ENCODE data around the gene SLC8B1.
A peak's percentile ranks its signal among the peaks of the same experiment; 100 is the strongest.

SLC8B1 gene

DNA sequence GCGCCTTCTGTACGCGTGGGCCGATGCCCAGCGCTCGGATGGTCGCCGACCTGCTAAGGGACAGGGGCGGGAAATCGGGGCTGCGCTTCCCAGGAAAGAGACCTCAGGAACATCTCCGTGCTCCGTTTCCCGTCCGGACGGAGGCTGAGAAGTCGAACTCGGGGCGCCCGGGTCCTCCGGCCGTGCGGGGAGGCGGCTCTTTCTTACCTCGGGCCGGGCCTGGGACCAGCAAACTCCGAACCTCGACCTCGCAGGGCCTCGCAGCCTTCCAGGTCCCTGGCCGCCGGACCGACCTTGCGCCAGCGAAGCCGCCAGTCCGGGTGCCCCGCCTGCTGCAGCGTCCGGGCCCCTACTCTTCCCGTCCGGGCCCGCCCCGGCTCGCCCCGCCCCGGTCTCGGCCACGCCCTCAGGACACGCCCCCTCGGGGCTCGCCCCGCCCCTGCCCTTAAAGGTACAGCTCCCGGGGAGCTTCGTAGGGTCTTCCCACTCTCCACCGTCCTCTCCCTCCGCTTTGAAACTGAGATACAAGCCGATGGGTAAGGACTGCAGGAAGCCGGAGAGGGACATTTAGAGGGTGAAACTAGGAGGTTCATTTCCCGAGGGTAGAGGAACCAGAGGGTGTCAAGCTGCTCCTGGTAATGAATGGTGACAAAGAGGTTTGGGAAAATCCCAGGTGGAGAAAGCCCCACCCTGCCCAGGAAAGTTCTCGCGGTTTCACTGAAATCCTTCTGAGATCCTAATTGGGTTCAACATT lies at the start of gene SLC8B1:
Gene SLC8B1 (minus strand): TSS at position 324 of the 754 bp plus-strand sequence. CDS start 2,231 bp downstream, outside the sequence.
- peak; percentile 54 to 71 for DNase-seq

DNA sequence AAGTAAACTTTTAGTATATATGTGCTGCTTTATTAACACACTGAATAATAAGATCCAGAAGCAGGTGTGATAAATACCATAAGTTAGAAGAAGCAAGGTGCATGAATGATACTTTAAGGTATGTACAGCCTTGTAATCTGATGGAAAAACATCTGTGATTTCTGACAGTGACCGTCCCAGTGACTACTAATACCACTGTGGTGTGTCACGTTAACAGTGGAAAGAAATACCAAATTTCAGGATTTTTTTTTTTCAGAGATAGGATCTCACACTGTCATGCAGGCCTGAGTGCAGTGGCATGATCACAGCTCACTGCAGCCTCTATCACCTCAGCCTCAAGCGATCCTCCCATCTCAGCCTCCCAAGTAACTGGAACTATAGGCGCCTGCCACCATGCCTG lies 47.3 kb upstream of the SLC8B1 start:
- DNase-seq, result no peak

DNA sequence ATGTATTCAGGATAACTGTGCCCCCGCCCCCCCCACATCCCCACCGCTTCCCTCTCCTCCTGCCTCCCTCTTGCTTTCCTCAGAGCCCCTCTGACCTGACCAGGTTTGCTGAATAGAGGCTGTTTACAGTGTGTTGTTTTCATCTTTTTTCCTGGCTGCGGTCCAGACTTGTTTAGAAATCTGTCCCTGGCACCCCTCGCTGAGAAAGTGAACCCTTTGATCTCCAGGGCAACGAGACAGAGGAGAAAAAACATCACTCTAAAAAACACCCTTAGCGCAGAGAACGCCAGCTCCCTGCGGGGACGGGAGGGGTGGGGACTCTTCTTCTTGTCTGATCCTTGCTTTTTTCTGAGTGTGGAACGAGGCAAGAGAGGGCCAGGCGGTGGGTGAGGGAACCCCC lies 46.3 kb upstream of the SLC8B1 start:
- no peak for DNase-seq

DNA sequence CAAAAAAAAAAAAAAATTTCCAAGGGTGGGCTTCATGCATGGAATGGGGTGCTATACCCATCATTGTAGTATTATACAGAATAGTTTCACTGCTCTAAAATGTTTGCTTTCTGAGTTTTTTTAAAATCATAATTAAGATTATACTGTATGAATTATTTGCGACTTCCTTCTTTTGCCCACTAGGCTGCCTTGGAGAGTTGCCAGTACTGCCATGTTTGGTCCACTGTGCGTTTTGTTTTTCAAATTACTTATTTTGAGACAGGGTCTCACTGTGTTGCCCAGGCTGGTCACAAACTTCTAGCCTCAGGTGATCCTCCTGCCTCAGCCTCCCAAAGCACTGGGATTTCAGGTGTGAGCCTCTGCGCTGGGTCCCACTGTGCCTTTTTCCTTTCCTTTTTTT lies 43.4 kb upstream of the SLC8B1 start:
- DNase-seq, result no peak

DNA sequence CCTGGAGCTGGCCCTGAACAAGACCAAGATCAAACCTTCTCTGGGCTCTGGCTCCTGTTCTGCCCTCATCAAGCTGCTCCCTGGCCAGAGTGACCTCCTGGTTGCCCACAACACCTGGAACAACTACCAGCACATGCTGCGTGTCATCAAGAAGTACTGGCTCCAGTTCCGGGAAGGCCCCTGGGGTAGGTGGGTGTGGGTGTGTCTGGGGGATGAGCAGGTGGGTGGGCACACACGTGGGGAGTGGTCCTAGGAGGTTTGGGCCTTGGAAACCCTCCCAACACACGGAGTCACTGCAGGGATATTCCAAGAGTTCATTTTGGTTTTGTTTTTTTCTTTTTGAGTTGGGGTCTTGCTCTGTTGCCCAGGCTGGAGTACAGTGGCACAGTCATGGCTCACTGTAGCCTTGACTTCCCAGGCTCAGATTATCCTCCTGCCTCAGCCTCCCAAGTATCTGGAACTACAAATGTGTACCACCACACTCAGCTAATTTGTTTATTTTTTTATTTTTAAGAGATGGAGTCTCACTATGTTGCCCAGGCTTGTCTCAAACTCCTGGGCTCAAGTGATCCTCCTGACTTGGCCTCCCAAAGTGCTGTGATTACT lies 40.0 kb upstream of the SLC8B1 start:
- no peak for DNase-seq

DNA sequence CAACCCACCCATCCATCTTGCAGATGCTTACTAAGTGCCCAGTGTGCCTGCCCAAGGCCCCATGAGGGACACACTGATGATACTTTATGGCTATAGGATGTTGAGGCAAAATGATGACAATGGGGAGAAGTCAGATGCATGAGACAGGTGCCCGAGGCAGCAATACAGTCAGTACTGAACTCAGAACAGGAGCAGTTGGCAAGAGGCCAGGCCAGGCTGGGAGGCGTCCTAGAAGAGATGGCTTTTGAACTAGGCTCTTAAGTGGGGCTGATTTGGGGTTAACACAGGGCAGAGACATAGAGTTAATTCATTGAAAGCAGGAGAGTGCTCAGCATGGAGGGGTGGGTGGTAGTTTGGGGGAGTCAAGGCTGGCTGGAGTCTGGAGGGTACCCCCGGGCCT lies 39.1 kb upstream of the SLC8B1 start:
- DNase-seq, result no peak

DNA sequence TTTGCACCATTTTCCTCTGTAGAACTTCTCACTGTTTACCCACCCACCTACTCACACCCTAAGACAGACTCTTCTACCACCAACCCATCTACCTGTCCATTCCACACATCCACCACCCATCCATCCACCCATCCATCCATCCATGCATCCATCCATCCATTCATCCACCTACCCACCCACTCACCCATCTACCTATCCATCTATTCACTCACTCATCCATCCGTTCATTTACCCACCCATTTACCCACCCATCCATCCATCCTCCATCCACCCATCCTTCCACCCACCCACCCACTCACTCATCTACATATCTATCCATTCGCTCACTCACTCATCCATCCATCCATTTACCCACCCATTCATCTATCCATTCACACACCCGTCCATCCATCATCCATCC lies 38.5 kb upstream of the SLC8B1 start:
- no peak for DNase-seq

DNA sequence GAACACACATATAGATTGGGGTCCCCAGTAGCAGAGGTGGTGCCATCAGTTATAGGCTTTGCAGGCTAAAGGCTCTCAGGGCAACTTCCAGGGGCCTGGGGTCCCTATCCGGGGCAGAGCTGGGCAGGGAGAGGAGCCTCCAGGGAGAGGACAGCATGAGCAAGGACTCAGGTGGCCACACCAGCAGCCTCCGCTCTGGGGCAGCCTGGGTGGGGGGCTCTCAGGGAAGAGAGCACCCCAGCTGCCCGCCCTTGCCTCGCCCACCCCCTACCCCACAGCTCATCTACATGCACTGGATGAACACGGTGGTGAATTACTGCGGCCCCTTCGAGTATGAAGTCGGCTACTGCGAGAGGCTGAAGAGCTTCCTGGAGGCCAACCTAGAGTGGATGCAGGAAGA lies 37.5 kb upstream of the SLC8B1 start:
- DNase-seq, result no peak

DNA sequence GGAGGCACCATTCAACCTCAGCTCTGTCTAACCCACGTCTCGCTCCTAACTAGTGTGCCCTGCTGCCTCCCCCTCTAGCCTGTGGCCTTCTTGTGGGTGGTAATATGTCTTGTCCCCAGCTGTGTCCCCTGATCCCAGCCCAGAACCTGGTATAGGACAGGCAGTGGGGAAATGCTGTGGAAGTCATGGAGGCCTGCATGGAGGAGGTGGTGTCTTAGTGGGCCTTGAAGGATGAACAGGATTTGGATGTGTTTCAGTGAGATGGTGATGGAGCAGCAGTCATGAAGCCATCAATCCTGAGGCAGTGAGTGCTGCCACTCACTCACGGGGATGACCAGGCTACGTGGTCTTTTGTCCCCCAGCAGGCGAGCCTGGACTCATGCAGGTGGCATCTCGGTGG lies 36.9 kb upstream of the SLC8B1 start:
- no peak for DNase-seq

DNA sequence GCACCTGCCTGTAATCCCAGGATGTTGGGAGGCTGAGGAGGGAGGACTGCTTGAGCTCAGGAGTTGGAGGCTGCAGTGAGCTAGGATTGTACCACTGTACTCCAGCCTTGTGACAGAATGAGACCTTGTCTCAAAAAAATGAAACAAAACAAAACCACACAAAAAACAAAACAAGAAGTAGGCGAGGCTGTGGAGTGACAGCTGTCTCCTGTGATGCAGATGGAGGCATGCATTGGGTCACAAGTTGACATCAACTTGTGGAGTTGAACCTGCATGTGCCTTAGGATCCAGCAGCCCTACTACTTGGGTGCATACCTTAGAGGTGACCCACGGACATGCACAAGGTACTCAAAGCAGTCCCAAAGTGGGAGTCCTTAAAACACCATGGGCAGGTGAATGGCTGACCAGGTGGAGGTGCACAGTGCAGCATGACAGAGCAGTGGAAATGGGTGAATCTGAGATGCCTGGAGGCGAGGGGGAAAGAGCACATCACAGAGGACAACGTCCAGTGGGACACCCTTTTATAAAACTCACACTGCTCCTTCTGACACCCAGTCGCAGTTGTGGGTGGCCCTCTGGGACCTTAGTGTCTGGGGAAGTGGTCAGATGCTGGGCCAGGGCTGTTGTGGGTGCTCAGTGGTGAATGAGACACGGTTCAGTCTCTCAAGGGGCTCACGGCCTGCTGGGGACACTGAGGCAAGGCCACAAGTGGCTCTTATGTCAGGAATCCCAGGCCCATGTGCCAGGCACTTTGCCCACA lies 36.2 kb upstream of the SLC8B1 start:
- DNase-seq, result no peak

DNA sequence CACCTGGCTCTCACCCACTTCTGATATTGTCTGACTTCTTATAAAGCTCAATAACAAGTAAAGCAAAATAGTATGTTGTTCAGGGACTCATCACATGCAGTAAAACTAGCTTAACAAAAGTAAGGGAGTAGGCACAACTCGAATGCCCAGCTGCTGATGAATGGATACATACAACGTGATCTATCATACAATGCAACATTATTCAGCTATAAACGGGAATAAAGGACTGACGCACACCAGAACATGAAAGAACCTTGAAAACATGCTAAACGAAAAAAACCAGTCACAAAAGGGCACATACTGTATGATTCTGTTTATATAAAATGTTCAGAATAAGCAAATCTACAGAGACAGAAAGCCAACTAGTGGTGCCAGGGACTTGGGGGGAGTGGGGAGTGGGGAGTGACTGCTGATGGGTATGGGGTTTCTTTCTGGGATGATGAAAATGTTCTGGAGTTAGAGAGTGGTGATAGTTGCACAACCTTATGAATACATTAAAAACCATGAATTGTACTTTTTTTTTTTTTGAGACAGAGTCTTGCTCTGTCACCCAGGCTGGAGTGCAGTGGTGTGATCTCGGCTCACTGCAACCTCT lies 34.6 kb upstream of the SLC8B1 start:
- DNase-seq, result no peak

DNA sequence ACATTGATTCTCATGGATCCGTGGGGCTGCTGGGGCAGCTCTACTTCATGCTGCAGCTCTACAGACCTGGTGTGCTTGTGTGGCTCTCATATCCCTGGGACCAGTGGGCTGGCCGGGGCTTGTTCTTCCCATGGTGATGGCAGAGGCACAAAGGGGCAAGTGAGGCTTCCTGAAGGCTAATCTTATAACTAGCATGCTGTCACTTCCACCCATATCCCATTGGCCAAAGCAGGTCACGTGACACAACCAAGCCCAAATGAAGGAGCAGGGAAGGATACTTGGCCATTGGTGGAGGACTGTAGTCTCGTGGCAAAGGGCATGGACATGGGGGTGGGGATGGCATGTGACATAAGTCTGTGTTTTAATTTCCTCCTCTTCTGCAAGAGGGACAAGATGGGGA lies 33.4 kb upstream of the SLC8B1 start:
- no peak for DNase-seq

DNA sequence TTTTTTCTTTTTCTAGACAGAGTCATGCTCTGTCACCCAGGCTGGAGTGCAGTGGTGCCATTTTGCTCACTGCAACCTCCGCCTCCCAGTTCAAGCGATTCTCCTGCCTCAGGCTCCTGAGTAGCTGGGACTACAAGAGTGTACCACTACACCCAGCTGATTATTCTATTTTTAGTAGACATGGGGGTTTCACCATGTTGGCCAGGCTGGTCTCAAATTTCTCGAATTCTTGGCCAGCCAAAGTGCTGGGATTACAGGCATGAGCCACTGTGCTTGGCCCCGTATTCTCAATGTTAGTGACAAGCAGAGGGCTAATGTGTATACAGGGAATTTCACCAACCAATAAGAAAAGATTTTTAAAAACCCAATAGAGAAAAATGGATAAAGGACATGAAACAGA lies 31.9 kb upstream of the SLC8B1 start:
- no peak for DNase-seq

DNA sequence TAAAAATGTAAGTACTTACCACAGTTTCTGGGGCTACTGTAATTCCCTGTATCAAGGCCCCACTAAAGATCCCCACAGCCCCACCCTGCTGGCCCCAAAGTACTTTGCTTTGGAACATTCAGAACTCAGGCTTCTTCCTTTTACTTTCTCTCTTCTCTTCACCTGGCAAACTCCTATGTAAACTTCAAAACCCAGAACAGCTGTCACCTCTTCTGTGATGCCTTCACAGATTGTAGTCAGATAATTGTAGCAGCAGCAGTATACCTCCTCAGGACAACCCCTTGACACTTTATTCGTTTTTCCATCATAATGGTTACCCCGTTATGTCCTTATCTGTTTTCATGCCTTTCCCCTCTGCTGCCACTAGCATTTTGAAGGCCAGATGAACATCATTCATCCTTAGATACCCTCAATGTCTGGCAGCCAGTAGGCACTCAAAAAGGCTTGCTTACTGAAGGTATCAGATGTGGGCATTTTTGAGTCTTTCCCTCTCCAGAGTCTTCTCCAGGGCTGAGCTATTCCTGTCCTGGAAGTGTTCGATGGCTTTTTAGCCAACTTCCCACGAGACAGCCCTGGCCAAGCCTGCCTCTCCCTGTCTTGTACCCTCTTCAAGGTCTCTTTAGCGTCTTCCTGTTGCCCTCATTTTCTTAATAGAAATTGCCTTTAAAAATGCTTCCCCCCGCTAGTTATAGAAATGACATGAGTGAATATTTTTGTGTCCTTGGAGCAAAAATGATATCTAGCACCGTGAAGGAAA lies 30.9 kb upstream of the SLC8B1 start:
- no peak for DNase-seq

DNA sequence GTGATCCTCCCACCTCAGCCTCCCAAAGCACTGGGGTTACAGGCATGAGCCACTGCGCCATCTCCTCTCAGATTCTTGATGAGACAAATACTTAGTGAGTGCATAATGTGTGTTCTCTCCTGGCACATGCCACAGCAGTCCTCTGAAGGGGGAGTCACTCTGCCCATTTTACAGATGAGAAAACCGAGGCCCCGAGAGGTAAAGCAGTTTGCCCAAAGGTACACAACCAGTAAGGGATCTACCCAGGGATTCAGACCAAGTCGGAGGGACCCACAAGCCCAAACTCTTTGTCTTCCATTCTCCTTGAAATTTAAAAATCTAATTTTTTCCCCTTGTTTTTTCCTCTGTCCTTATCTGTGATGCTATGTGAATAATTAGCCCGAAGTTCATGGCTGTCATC lies 29.8 kb upstream of the SLC8B1 start:
- no peak for DNase-seq

DNA sequence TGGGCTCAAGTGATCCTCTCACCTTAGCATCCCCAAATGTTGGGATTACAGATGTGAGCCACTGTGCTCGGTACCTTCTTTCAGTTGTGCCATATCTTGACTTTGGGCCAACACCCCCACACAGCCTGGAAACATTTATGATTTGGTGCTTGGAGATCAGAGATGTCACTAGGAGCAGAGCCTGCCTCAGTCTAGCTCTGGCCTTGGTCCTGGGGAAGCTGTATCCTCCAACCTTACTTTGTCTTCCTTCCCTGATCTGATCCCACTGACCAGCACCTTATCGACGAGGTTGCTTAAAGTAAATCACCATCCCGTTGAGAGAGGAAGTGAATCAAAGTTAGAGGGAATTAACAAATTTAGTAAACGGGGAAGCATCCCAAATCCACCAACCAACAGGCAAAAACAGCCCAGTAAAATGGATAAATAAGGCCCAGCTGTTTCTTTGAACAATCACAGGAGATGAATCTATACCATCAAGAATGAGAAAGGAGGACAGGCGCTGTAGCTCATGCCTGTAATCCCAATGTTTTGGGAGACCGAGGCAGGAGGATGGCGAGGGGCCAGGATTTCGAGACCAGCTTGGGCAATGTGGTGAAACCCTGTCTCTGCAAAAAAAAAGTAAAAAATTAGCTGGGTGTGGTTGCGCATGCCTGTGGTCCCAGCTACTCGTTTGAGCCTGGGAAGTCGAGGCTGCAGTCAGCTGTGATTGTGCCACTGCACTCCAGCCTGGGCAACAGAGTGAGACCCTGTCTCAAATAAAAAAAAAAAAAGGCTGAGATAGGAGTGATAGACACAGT lies 26.9 kb upstream of the SLC8B1 start:
- DNase-seq, result no peak

DNA sequence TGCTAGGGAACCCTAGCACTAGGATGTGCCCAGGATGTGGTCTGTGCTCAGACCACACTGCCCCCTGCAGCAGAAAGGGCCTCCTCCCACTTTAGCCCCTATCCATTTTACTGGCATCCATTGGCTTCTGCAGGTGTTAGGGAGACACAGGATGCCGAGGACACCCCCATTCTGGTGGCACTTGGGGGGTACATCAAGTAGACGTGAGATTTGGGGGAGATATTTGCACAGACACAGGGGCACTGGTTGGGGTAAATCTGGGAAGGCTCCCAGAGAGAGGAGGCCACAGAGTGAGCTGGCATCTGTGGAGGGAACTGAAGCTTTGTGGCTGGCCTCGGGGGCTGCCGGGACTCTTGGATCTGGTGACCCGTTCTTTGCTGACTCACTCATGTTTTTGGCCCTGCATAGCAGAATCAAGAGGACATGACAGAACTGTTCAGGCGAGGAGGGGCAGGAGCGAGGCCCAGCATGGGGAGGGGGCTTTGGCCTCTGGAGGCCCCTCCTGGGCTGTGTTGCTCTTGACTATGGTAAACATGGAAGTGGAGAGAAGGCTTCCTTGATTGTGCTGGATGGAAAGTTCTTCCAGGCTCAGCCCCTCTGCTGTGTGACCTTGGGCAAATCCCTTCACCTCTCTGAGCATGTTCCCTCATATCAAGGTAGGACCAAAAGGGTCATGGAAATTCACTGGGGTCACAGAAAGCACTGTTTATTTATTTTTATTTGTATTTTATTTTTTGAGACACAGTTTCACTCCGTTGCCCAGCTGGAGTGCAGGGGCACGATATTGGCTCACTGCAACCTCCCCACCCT lies 25.2 kb upstream of the SLC8B1 start:
- no peak for DNase-seq

DNA sequence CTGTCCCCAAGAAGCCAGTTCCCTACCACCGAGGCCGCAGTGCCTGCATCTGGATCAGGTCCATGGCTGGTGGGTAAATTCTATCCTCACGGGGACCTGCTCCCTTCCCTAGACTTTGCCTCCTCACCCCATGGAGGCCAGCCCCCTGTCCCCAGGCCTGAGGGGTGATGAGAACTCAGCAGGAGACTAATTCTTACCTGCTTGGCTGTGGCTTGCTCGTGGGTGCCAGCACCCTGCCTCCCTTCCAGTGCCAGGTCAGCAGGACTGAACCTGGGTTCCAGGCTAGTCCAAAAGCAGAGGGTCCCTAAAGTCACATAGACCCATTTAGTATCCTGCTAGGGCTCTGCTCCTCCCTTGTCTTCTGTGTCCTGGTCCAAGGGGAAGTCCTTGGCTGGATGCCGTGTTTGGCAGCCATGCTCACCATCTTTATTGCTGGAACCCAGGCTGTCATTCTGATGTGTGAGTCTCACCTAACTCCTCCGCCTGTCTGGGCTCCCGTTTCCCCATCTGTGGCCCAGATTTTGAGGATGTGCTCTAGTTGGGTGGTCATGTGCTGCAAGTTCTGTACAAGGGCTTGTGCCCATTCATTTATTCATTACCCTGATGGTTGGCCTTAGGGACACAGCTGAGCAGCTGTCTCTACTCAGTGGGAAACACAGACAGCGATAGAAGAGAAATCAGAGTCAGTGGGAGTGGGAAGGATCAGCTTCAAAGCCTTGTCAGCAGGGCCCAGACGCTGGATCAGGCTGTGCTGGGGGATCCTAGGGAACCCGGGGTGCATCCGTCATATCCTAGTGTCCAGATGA lies 24.4 kb upstream of the SLC8B1 start:
- no peak for DNase-seq

DNA sequence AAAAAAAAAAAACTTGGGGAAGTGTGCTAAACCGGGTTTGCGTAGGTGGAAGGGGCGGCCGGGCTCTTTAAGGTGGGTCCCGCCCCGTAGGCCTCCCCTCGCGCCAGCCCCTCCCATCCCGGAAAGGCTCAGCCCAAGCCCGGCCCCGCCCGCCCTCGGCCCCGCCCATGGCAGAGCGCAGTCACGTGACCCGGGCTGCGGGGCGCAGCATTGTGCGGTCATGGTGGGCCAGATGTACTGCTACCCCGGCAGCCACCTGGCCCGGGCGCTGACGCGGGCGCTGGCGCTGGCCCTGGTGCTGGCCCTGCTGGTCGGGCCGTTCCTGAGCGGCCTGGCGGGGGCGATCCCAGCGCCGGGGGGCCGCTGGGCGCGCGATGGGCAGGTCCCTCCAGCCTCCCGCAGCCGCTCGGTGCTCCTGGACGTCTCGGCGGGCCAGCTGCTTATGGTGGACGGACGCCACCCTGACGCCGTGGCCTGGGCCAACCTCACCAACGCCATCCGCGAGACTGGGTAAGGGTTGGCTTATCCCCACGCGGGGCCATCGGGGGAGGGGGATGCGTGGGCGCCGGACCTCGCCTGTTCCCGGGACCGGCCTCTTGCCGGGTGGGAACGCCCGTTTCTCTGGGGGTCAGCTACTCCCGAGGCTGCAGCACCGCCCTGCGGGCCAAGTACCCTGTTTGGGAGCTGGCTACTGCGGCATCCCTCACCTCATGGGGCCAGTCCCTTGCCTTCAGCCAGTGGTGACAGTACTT lies 23.6 kb upstream of the SLC8B1 start, which contains the start of gene PLBD2:
Gene PLBD2 (plus strand): TSS at position 207 of the 752 bp plus-strand sequence. CDS start 14 bp downstream, at position 221.
- peak; percentile 86 to 89 for DNase-seq

Measured in SHP77 (cell line).